NCI-H1417 treated with DMSO at 0.1 percent for 48 hours (cell line): ENCODE measurements around the gene TRIM14.
"Not testable (repeated sequence)": the region's sequence is repeated elsewhere in the genome, so short reads cannot be mapped to it uniquely, and the experiment has no call there.

Source experiments
- DNase-seq: peaks from one replicate; lab custom pipeline; 2025; lab: John Stamatoyannopoulos, UW

Gene TRIM14

GRCh38 chr9:98046180-98046543 lies 72.9 kb downstream of the TRIM14 start:
- DNase-seq: no peak

GRCh38 chr9:98045234-98046179 lies 73.5 kb downstream of the TRIM14 start:
- DNase-seq: no peak

GRCh38 chr9:98043915-98044314 lies 75.1 kb downstream of the TRIM14 start:
- DNase-seq: no peak

- no peak for DNase-seq
Observed at GRCh38 chr9:98040212-98040611, 78.8 kb downstream of the TRIM14 start.

- DNase-seq: no peak
Observed at GRCh38 chr9:98039607-98040017, 79.4 kb downstream of the TRIM14 start.

- DNase-seq: no peak
Observed at GRCh38 chr9:98038958-98039357, 80.1 kb downstream of the TRIM14 start.

GRCh38 chr9:98037357-98037756 lies 81.7 kb downstream of the TRIM14 start:
- no peak for DNase-seq

GRCh38 chr9:98034593-98035546 lies 84.2 kb downstream of the TRIM14 start:
- no peak for DNase-seq

GRCh38 chr9:98031935-98032334 lies 87.1 kb downstream of the TRIM14 start:
- DNase-seq: no peak

GRCh38 chr9:98031169-98031568 lies 87.9 kb downstream of the TRIM14 start:
- DNase-seq: no peak

GRCh38 chr9:98024702-98025101 lies 94.3 kb downstream of the TRIM14 start:
- no peak for DNase-seq

- DNase-seq: no peak
Observed at GRCh38 chr9:98022447-98022846, 96.6 kb downstream of the TRIM14 start.

GRCh38 chr9:98021306-98022040 lies 97.5 kb downstream of the TRIM14 start:
- DNase-seq: no peak

GRCh38 chr9:98020476-98021145 lies 98.4 kb downstream of the TRIM14 start:
- no peak for DNase-seq

- not testable (repeated sequence) for DNase-seq
Observed at GRCh38 chr9:98019869-98020268, 99.2 kb downstream of the TRIM14 start.
